ENCODE measurements around the gene TRPM1.

The TRPM1 gene

GRCh38 chr15:30997270-30997669 is 104.3 kb downstream of the TRPM1 start:
- H3K9me3 ChIP-seq (ENCODE audit: control insufficient read depth, low read length): no peaks in the 10 kb centered on the region
- peaks cover 3% of the 10 kb centered on the region for H3K4me1 ChIP-seq (ENCODE audit: control insufficient read depth, insufficient read depth, low read length)
- H3K27me3 ChIP-seq (ENCODE audit: control insufficient read depth, insufficient read depth, low read length): no peaks in the 10 kb centered on the region
- no peaks in the 10 kb centered on the region for H3K36me3 ChIP-seq (ENCODE audit: control insufficient read depth, insufficient read depth, low read length)
- no peak overlapping the region for H3K4me3 ChIP-seq (ENCODE audit: low read length)
- H3K9ac ChIP-seq (ENCODE audit: low read length): no peak overlapping the region

GRCh38 chr15:30992249-30992864 is 109.2 kb downstream of the TRPM1 start:
- H3K9me3 ChIP-seq (ENCODE audit: control insufficient read depth, low read length): no peaks in the 10 kb centered on the region
- H3K27me3 ChIP-seq (ENCODE audit: control insufficient read depth, insufficient read depth, low read length): no peaks in the 10 kb centered on the region
- peak overlapping the region; percentile 94 for H3K4me3 ChIP-seq (ENCODE audit: low read length)
- H3K36me3 ChIP-seq (ENCODE audit: control insufficient read depth, insufficient read depth, low read length): no peaks in the 10 kb centered on the region
- peaks cover 12% of the 10 kb centered on the region for H3K4me1 ChIP-seq (ENCODE audit: control insufficient read depth, insufficient read depth, low read length)
- H3K9ac ChIP-seq (ENCODE audit: low read length): peak overlapping the region; percentile 100

GRCh38 chr15:30991255-30992235 is 110.0 kb downstream of the TRPM1 start, which contains the start of gene MTMR10:
Gene MTMR10, minus strand, starts transcription at chr15:30991628. Its CDS starts 122 bp downstream, at chr15:30991506.
- Histone ChIP-seq H3K9ac (ENCODE audit: low read length) (peak within 1 kb of the TSS; percentile 100), H3K4me3 (ENCODE audit: low read length) (peak within 1 kb of the TSS; percentile 94), H3K27me3 (ENCODE audit: control insufficient read depth, insufficient read depth, low read length) (no peaks in the 10 kb centered on the region), H3K36me3 (ENCODE audit: control insufficient read depth, insufficient read depth, low read length) (no peaks in the 10 kb centered on the region), H3K9me3 (ENCODE audit: control insufficient read depth, low read length) (no peaks in the 10 kb centered on the region), H3K4me1 (ENCODE audit: control insufficient read depth, insufficient read depth, low read length) (peaks cover 12% of the 10 kb centered on the region)

- H3K4me1 ChIP-seq (ENCODE audit: control insufficient read depth, insufficient read depth, low read length): peaks cover 16% of the 10 kb centered on the region
- no peaks in the 10 kb centered on the region for H3K36me3 ChIP-seq (ENCODE audit: control insufficient read depth, insufficient read depth, low read length)
- peak overlapping the region; percentile 100 for H3K9ac ChIP-seq (ENCODE audit: low read length)
- no peaks in the 10 kb centered on the region for H3K9me3 ChIP-seq (ENCODE audit: control insufficient read depth, low read length)
- H3K27me3 ChIP-seq (ENCODE audit: control insufficient read depth, insufficient read depth, low read length): no peaks in the 10 kb centered on the region
- H3K4me3 ChIP-seq (ENCODE audit: low read length): peak overlapping the region; percentile 94
These were observed 110.9 kb downstream of the TRPM1 start for GRCh38 chr15:30990446-30991254.

GRCh38 chr15:30990036-30990435 is 111.5 kb downstream of the TRPM1 start:
- Histone ChIP-seq H3K4me1 (ENCODE audit: control insufficient read depth, insufficient read depth, low read length) (peaks cover 22% of the 10 kb centered on the region), H3K36me3 (ENCODE audit: control insufficient read depth, insufficient read depth, low read length) (no peaks in the 10 kb centered on the region), H3K9ac (ENCODE audit: low read length) (peak overlapping the region; percentile 100), H3K27me3 (ENCODE audit: control insufficient read depth, insufficient read depth, low read length) (no peaks in the 10 kb centered on the region), H3K4me3 (ENCODE audit: low read length) (peak overlapping the region; percentile 94), H3K9me3 (ENCODE audit: control insufficient read depth, low read length) (no peaks in the 10 kb centered on the region)

DNA sequence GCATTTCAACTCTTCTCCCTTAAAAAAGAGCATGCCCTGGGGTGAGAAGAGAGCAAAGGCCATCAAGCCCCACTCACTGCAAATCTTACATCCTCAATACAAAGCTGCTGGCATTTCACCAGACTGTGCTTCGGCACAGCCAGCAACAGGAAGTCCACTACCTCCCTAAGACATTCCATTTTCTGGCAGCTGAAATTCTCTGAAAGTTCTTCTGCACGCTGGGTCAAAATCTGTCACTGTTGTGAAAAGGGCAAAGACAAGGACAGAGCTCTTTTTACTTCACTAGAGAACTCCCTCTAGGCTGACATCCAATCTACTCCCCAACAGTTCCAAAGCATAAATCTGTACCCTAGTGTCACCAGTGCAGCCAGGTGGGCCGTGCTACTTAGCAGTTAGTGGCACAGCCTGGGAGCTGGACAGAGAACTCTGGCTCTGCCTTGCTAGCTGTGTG is 116.4 kb downstream of the TRPM1 start:
- Histone ChIP-seq H3K36me3 (ENCODE audit: control insufficient read depth, insufficient read depth, low read length) (no peaks in the 10 kb centered on the region), H3K9ac (ENCODE audit: low read length) (no peak overlapping the region), H3K4me3 (ENCODE audit: low read length) (no peak overlapping the region)

GRCh38 chr15:30984542-30984941 is 117.0 kb downstream of the TRPM1 start:
- no peak overlapping the region for H3K4me3 ChIP-seq (ENCODE audit: low read length)
- H3K36me3 ChIP-seq (ENCODE audit: control insufficient read depth, insufficient read depth, low read length): no peaks in the 10 kb centered on the region
- peaks cover 20% of the 10 kb centered on the region for H3K4me1 ChIP-seq (ENCODE audit: control insufficient read depth, insufficient read depth, low read length)
- no peaks in the 10 kb centered on the region for H3K9me3 ChIP-seq (ENCODE audit: control insufficient read depth, low read length)
- no peak overlapping the region for H3K9ac ChIP-seq (ENCODE audit: low read length)
- no peaks in the 10 kb centered on the region for H3K27me3 ChIP-seq (ENCODE audit: control insufficient read depth, insufficient read depth, low read length)

More for the DNA sequence above, 116.4 kb downstream of the TRPM1 start:
- Histone ChIP-seq H3K27me3 (ENCODE audit: control insufficient read depth, insufficient read depth, low read length) (no peaks in the 10 kb centered on the region), H3K9me3 (ENCODE audit: control insufficient read depth, low read length) (no peaks in the 10 kb centered on the region), H3K4me1 (ENCODE audit: control insufficient read depth, insufficient read depth, low read length) (peaks cover 20% of the 10 kb centered on the region)

DNA sequence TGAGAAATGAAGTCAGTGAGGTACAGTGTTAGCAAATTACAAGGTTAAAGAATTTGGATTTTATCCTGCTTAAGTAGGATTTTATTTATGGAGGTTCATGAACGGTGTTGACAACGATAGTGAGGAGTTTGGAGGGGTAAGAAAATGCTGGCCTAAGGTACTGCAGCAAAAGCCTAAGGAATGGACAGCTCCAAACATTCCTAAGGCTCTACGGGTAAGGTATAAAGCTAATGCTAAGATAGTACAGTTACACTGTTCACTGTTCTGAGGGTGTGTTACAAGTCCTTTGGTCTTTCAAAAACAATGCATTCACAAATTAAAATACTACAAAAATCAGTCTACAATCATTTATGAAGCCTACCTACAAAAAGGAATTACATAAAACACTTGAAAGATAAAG is 117.4 kb downstream of the TRPM1 start:
- Histone ChIP-seq H3K27me3 (ENCODE audit: control insufficient read depth, insufficient read depth, low read length) (no peaks in the 10 kb centered on the region), H3K4me1 (ENCODE audit: control insufficient read depth, insufficient read depth, low read length) (peaks cover 20% of the 10 kb centered on the region), H3K9me3 (ENCODE audit: control insufficient read depth, low read length) (no peaks in the 10 kb centered on the region), H3K9ac (ENCODE audit: low read length) (no peak overlapping the region), H3K36me3 (ENCODE audit: control insufficient read depth, insufficient read depth, low read length) (no peaks in the 10 kb centered on the region), H3K4me3 (ENCODE audit: low read length) (no peak overlapping the region)

- Histone ChIP-seq H3K4me3 (ENCODE audit: low read length) (no peak overlapping the region), H3K9me3 (ENCODE audit: control insufficient read depth, low read length) (no peaks in the 10 kb centered on the region), H3K9ac (ENCODE audit: low read length) (no peak overlapping the region), H3K27me3 (ENCODE audit: control insufficient read depth, insufficient read depth, low read length) (no peaks in the 10 kb centered on the region), H3K4me1 (ENCODE audit: control insufficient read depth, insufficient read depth, low read length) (peaks cover 6% of the 10 kb centered on the region), H3K36me3 (ENCODE audit: control insufficient read depth, insufficient read depth, low read length) (no peaks in the 10 kb centered on the region)
These were observed 122.1 kb downstream of the TRPM1 start for GRCh38 chr15:30979457-30979856.

- Histone ChIP-seq H3K9ac (ENCODE audit: low read length) (no peak overlapping the region), H3K4me1 (ENCODE audit: control insufficient read depth, insufficient read depth, low read length) (peaks cover 6% of the 10 kb centered on the region), H3K9me3 (ENCODE audit: control insufficient read depth, low read length) (no peaks in the 10 kb centered on the region), H3K27me3 (ENCODE audit: control insufficient read depth, insufficient read depth, low read length) (no peaks in the 10 kb centered on the region), H3K4me3 (ENCODE audit: low read length) (no peak overlapping the region), H3K36me3 (ENCODE audit: control insufficient read depth, insufficient read depth, low read length) (no peaks in the 10 kb centered on the region)
These were observed 123.2 kb downstream of the TRPM1 start for GRCh38 chr15:30978328-30978727.

- H3K36me3 ChIP-seq (ENCODE audit: control insufficient read depth, insufficient read depth, low read length): no peaks in the 10 kb centered on the region
- peaks cover 6% of the 10 kb centered on the region for H3K4me1 ChIP-seq (ENCODE audit: control insufficient read depth, insufficient read depth, low read length)
- no peaks in the 10 kb centered on the region for H3K9me3 ChIP-seq (ENCODE audit: control insufficient read depth, low read length)
- H3K9ac ChIP-seq (ENCODE audit: low read length): no peak overlapping the region
- no peak overlapping the region for H3K4me3 ChIP-seq (ENCODE audit: low read length)
- no peaks in the 10 kb centered on the region for H3K27me3 ChIP-seq (ENCODE audit: control insufficient read depth, insufficient read depth, low read length)
These were observed 127.4 kb downstream of the TRPM1 start for GRCh38 chr15:30974112-30974511.
